Fibroblast of mammary gland (primary cell): ENCODE measurements around the gene STAB2.
A peak's percentile ranks its signal among the peaks of the same experiment; 100 is the strongest.

Experiments used
- DNase-seq: peaks from one replicate; pipeline ENCODE4 v3.0.0-alpha.2; 2010; ENCODE audit warnings: low read depth
- H3K4me3 ChIP-seq: 2 replicates; pipeline ENCODE4 v1.5.1; 2011; ENCODE audit warnings: low read depth, mild to moderate bottlenecking, low read length, moderate library complexity; ENCODE audit not compliant: control insufficient read depth
- CTCF ChIP-seq: conservative IDR thresholded peaks from 2 replicates; pipeline ENCODE4 v1.5.1; 2011; ENCODE audit warnings: low read depth, low read length, inconsistent platforms; ENCODE audit not compliant: control insufficient read depth, insufficient read depth

The STAB2 gene

GRCh38 chr12:103583008-103583407, 4.1 kb upstream of the STAB2 start:
- no peak overlapping the region for H3K4me3 ChIP-seq
- no peak for DNase-seq
- no peak for TF ChIP-seq CTCF

DNA sequence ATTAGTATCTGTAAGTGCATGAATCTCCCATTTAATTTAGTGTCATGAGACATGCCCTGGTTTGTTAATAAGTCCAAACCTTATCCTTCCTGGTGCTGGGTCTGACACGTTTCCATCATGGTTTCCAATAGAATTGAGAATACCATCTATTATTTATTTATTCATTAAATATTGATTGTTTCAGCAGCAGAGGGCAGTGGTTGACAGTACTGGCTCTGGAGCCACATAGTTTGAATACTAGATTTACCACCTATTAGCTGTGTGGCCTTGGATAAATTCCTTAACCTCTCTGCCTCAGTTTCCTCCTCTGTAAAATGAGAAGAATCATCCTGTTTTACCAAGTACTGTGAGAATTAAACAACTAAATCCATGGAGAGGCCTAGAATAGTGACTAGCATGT, 941 bp upstream of the STAB2 start:
- DNase-seq: no peak
- no peak overlapping the region for H3K4me3 ChIP-seq
- TF ChIP-seq CTCF: peak; percentile 19

- TF ChIP-seq CTCF: no peak
- no peak overlapping the region for H3K4me3 ChIP-seq
- no peak for DNase-seq
These were observed 1.6 kb downstream of the STAB2 start for GRCh38 chr12:103588680-103589079.

GRCh38 chr12:103589517-103589916, 2.4 kb downstream of the STAB2 start:
- no peak for TF ChIP-seq CTCF
- no peak overlapping the region for H3K4me3 ChIP-seq
- no peak for DNase-seq

GRCh38 chr12:103590271-103590670, 3.2 kb downstream of the STAB2 start:
- no peak overlapping the region for H3K4me3 ChIP-seq
- no peak for TF ChIP-seq CTCF
- DNase-seq: no peak

- DNase-seq: no peak
- no peak for TF ChIP-seq CTCF
- H3K4me3 ChIP-seq: no peak overlapping the region
These were observed 9.9 kb downstream of the STAB2 start for GRCh38 chr12:103596981-103597380.

- TF ChIP-seq CTCF: no peak
- no peak for DNase-seq
- no peak overlapping the region for H3K4me3 ChIP-seq
These were observed 12.2 kb downstream of the STAB2 start for GRCh38 chr12:103599274-103599673.
